GM18867 (cell line): ENCODE results near the gene SAYSD1.

Source experiments
- ATAC-seq: cut with Tn5 transposase; IDR thresholded peaks from one replicate; pipeline ENCODE4 v1.9.1; 2021; ENCODE audit warnings: mild to moderate bottlenecking, moderate library complexity; ENCODE audit not compliant: unreplicated experiment

Gene SAYSD1

DNA sequence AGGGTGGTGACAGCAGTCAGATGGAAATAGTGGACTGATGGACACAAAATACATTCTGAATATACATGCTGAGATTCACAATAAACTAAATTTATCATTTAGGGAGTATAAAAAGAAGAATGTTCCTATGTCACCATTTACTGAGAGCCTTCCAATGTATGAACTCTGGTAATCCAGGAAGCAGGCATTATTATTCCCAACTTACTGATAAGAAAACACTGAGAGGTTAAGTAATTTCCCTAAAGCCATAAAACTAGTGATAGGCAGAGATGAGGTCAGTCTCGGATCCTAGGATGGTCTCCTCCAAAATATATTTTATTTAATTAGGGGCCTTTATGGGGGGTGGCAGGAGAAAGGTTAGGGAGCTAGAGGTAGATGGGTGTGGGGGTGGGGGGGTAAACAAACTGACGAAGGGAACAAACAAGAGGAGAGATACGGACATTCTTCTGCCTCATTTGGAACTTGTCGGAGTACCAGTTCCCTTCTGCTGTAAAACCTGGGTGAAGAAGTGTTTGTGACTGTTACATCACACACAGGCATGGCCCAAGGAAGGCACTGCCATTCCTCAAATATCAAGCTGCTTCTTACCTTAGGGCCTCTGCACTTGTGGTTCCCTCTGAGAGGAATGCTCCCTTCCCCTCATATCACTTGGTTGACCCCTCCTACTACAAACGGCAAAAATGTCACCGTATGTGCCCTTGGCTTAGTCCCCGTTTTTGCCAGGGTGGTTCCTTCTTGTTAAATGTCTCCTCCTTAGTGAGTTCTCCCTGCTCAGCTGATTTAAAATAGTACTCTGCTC lies 6.7 kb downstream of the SAYSD1 start:
- no peak for ATAC-seq

DNA sequence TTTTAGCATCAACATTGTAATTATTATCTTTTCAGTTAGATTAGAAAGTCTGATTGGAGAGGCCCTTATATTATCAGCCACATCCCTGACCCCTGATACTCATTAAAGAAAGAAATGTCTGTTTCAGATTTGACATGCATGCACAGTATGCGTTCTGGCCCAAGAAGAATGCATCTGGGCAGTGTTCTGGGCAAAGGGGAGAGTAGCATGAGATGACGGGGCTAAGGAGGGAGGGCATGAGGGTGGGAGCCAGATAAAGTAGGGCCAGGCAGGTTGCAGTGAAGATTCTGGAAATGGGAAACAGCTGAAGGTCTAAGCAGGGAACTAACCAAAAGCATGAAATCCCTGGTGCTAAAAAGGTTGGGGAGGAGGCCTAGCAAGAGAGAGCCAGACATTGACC lies 7.3 kb downstream of the SAYSD1 start:
- no peak for ATAC-seq

DNA sequence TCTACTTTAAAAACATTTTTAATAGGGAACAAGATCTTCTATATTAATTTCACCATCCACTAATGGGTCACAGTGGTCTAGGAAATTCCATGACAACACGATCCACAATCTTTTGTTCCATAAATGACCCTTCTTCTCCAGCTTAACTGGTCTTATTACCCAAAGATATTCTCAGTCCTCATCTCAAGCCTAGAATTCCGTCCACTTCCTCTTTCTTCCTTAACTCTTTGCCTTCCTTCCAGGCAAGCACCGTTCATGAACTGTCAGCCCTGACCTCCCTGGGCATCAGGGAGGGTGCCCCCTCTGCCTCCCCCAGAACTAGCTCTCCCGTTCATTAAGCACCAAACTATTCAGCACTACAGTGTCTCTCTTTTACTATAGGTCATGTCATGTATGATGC lies 8.0 kb downstream of the SAYSD1 start:
- no peak for ATAC-seq

DNA sequence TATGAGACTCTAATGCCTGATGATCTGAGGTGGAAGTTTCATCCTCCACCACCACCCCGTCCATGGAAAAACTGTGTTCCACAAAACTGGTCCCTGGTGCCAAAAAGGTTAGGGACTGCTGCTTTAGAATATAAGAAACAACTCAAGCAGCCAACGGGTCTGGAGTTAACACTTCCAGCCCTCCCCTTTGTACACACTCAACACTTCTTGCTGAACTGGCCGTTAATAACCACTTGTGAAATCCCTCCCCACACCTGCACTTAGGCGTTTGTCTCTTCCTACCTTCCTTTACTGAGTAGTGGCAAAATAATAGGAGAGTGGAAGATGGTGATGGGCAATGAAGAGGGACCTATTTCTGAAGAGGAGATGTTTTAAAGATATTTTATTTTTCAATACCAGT lies 10.5 kb downstream of the SAYSD1 start:
- no peak for ATAC-seq

DNA sequence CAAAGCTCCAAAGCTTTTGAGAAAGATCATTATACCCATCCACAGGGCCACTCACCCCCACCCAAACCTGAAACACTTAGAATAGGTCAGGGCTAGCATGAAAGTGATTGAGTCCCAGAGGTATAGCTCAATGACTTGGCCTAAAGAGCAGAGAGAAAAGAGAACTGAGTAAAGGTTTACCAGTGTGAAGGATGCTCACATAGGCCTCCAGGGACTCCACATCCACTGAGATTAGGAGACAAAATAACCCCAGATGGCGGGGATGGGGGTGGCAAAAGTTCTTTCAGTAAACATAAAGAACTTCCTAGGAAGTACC lies 12.2 kb downstream of the SAYSD1 start:
- ATAC-seq, result peak; percentile 43

DNA sequence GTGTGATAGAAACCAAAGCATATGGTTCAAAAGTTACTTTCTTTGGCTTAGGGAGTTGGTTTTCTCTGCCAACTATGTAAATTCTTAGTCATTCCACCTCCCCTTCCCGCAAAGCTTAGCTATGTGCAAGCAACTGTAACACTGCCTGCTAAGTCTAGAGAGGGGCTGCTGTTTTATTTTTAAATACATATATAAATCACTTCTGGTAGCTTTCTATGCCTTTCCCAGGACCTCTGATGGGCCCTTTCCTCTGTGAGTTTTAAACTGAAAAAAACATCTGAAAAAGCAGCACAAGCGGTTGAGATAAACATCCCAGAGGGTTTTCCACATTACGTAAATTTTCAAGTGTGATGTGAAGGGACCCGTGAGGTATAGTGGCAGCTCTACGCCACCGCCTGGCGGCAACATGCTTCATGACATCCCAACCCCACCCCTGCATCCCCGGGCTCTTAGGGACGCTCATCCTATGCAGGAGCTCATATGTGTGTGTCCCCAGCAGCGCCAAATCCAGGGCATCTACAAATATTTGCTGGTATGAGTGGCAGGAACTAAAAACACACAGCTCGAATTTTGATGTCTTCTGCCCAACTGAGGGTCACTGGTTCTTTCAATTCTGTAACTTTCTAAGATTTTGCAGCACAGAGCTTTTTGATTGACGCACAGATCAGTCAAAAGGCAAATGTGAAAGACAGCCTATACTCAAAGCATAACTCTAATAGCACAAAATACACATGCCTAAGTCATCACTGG lies 12.7 kb downstream of the SAYSD1 start:
- peak; percentile 71 for ATAC-seq

DNA sequence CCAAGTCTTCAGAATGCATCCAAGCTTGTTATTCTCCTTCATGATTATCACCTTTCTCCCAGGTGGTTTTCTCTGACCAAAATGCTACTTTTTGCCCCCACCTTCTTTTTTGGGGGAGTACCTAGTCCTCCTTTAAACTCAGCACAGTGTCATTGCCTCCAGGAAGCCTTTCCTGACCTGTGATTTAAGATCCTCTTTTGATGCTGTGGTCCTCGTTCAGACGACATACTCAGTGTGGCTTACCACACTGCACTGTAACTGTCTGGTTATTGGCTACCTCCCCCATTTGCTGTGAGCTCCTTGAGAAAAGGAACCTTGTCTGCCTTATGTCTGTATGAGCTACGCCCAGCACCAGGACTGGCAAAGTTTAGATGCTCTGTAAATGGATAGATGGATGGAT lies 14.6 kb downstream of the SAYSD1 start:
- ATAC-seq, result no peak

DNA sequence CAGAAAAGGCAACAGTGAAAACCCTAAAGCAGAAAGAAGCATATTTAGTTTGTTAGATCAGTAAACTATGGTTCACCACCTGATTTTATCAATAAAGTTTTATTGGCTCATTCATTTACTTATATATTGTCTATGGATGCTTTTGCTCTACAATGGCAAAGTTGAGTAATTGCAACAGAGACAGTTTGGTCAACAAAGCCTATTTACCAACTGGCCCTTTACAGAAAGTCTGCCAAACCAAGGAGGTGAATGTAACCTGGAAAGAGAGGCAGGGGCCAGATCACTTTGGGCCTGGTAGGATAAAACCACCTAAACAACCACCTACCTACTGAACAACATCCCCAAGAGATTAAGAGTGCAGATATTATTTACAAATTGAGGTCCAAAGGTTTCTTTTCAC lies 19.4 kb downstream of the SAYSD1 start:
- no peak for ATAC-seq

DNA sequence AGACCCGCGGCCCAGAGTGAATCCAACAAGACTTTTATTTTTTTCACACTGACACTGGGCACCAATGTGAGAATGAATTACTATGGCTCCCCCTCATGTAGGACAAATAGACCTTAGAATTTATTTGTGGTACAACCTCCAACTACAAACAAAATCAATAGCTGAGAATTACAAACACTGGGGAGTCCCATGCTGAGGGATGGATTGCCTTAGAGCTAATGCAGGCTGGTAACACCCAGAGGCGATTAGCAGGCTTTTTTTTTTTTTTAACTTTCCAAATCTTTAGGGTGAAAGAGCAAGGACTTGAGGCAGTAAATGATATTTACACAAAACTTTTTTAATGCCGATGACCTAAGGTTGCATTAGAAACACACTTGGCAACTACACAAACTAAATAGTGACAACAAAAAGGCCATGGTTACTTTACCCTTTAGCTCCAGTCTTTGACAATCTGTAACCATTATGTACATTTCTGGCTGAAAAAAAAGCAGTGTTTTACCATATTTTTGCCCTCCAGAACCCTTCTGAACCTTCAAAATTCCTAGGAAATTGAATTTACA lies 21.8 kb downstream of the SAYSD1 start:
- ATAC-seq, result no peak

DNA sequence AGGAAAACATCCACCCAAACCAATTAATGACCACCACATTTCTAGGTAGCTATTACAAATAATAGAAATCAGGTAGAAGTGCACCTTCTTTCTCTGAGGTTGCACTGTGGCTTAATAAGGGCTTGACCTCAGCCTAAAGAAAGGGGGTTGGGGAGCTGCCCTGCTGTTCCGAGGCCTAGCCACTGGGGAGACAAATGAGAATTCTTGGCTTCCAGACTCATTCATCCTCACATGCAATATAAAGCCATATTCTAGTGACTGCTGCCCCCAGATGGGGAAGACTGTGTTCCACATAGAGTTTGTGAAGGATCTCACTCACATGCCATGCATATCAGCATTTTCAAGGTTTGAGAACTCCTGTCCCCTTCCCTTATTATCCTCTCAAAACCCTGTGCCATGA lies 22.9 kb downstream of the SAYSD1 start:
- no peak for ATAC-seq

DNA sequence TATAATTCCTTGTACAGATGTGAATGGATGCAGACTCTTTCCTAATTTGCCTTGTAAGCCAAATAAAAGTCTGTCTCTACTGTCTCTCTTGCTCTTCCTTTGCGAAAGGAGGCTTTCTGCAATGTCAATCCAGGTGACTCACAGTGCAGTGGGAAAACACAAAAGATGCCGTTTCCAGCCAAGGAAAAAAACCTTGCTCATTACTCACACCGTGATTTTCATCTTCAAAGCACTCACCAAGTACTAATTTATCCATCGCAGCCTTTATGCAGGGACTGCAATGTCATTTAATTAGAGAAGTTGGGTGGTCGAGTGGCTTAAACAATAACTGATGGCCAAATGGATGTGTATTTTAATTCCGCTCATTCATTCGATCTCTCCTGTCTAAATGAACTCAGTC lies 23.8 kb downstream of the SAYSD1 start:
- no peak for ATAC-seq

DNA sequence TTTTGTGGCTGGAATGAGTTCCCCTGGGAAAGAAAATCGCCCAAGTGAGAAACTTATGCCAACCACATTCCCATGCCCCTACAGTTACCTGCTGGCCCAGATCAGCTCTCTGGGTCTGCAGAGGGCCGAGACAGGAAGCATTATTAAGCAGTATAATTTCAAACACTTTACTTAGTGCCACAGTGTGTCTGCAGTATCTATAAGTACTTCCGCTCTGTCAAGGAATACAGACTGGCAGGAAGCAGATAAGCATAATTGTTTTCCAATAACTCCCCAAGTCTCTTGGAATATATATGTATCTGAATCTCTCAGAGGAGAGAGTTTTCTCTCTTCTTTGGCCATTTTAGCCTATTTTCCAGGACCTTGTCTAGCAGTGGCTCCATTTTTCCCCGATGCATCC lies 24.9 kb downstream of the SAYSD1 start:
- no peak for ATAC-seq

DNA sequence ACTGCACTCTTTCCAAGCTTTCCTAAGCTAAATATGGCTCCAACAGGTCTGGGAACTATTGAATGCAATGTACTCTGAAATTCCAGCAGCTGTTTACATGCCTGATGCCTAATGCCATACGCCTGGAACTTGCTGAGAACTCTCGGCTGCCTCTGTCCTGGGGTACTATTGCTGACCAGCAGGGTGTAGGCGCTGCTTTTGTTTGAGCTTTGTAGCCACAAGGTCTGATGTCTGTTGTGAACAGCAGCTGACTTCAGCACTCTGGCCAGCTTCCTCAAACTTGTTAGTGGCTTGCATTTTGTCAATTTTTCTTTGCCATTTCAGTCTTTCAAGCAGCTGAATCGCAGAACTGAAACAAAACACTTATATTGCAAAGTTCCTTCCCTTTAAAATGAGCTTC lies 26.7 kb downstream of the SAYSD1 start:
- no peak for ATAC-seq

DNA sequence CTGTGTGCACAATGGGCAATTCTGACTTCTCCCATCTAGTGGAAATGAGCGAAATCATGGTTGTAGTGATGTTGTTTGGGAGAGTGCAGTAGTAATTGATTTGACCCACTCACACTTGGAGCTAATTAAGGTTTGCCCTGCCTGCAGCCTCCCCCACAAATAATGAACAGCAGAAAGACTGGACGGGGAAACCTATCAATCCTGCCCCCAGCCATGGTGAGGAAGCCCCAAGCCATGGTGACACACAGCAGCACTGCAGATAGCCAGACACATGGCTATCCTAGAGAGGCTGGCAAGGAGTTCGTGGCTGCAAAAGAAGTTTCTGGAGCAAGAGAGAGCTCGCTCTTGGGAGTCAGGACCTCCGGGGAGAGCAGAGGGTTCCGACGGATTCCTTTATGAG lies 27.8 kb downstream of the SAYSD1 start:
- ATAC-seq, result no peak

DNA sequence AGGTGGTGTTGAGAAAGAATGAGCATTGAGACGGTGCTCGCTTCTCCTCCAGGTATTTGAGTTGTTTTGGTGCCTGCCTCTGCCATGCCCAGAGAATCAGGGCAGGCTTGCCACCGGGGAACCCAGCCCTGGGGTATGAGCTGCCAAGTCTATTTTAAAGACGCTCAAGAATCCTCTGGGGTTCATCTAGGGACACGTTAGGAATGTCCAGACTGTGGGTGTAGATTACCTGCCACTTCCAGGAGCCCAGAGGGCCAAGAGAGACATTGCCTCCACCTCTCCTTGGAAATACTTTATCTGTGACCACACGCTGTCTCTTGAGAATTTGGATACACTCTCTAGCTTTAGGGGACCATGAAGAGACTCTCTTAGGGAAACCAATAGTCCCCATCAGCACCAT lies 28.3 kb downstream of the SAYSD1 start:
- ATAC-seq, result no peak

DNA sequence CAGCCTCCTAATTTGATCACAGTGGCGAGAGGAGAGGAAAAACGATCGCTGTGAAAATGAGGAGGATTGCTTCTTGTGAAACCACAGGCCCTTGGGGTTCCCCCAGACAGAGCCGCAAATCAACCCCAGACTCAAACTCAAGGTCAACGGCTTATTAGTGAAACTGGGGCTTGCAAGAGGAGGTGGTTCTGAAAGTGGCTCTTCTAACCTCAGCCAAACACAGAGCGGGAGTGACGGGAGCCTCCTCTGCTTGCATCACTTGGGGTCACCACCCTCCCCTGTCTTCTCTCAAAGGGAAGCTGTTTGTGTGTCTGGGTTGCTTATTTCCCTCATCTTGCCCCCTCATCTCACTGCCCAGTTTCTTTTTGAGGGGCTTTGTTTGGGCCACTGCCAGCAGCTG lies 28.7 kb downstream of the SAYSD1 start:
- ATAC-seq, result peak; percentile 89

DNA sequence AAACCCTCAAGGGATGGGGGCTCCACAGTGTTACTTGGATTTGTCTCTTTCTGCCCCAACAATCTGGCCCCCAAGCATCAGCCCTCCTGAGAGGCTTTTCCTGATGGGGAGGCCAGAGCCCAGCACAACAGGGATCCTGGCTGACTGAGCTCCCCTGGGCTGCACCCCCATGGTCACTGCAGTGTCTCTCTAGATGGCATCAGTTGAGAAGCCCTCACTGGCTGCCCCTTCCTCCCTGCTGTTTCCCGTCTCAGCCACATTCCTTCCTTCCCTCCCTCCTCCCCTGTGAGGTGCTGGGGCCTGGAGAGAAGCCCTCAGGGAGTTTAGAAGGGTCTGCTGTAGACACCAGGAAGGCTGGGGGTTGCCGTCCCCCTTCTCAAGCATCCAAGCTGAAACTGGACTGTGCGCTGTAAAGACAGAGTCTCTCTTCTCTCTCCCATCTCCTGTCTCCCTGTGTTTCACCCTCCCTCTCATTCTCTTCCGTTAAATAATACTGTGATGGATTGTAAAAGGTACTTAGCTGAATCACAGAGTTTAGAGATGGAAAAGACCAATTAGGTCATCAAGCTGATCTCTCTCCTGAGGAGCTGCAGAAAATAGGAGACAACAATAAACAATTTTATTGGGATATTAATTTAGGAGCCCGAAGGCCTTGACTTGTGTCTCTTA lies 29.7 kb downstream of the SAYSD1 start:
- no peak for ATAC-seq

DNA sequence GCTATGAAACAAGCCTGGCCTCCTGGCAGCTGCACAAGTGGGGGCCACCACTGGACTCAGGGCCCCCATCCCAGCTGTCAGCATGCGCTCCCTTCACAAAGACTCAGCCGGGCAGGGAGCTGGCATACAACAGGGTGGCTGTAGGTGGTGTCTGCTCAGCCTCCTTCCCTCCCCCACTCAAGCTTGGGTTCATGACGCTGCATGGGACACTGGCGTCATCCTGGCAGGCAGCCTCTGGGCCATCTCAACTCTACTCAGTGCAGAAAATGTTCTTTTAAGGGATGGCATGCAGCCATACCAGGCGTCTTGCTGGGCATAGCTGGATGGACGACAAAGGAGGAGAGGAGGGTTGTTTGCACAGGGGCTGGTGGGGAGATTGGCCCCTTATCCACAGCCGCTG lies 30.5 kb downstream of the SAYSD1 start:
- ATAC-seq, result no peak

DNA sequence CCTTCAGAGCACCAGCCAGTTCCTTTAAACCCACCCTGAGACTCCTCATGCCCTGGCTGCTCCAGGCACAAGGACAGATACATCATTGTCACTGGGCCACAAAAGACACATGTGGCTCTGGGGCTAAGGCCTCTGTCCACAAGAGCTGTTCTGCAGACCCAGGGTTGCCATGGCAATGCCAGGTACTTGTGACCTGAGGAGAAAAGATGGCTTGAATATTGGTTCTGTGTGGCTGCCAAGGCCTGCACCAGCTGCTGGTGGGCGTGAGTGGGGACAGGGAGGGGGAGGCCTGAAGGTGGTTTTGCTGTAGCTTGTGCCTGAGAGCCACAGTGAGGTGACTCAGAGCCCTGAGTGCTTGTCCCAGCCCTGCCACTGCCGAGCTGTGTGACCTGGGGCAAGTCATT lies 31.8 kb downstream of the SAYSD1 start:
- ATAC-seq, result no peak

DNA sequence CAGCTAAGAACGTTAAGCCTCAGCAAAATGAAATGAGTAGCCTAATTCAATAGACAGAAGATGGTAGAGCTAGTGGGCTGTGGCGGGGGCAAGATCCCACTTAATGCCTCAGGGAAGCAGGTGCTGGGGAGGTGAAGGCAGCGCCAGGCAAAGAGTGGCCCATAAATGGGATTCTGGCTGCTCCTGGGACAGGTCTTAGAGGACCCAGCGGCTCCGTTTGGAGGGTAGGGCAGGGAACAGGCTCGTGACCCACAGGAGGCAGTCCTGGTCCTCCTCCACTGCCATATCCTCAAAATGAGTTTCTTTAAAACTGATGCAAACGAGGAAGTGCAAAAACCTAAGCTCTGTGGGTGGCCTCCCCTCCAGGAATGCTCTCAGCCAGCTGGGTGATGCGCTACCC lies 32.7 kb downstream of the SAYSD1 start:
- no peak for ATAC-seq

DNA sequence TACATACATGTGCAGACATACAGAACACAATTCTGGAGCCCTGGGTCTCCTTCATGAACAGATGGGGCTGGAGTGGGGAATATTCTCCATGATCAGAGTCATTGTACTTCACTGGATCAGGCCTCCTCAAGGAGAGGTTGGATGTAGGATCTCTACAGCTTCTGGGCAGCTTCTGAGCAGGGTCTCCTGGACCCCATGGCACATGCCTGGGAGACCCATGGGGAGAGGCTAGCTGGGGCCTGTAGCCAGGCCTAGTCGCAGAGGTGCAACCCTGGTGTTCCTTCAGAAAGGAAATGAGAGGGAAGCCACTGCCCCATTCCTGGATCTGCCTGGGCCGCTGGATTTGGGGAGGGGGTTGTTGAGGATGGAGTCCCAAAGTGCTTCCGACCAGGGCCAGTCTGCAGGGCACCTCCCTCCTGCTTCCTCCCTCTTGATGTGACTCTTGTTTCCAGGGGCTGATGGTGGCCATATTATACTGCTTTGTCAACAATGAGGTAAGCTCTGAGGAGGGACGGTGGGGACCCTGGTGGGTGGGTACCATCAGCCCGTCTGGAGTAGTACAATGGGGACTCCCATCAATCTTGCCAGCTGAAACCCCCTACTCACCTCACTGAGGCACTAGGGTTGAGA lies 34.6 kb downstream of the SAYSD1 start:
- no peak for ATAC-seq
